ENCODE measurements around the gene STK24. TPM values are rescaled to one million over a fixed set of nuclear protein-coding genes. Genes with fewer than 3 reads are reported as not detected.
"Not testable (repeated sequence)": the region's sequence is repeated elsewhere in the genome, so short reads cannot be mapped to it uniquely, and the experiment has no call there.

STK24 gene
- total RNA-seq, 2 donors from 2014 or later: 115 to 125 TPM

DNA sequence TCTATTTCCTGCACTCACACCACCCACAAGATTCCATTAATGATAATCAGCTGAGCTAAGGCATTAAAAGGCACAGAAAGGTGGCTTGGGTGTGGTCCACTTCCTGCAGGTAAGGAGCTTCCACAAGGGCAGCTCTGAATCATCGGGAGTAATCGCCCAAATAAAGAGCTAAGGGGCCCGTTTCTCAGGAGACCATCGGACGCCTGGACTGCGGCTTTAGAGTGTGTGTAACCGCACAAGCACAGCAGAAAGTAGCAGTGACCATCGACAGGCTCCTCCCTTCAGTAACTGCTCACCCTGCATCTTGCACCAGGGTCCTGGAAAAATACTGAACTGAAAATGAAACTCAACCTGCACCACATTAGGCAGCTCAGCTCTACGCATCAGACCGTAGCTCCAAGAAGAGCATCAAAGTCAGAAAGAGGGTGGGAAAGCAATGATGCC lies 6.0 kb downstream of the STK24 start:
- Histone ChIP-seq H3K27ac (ENCODE audit: low read depth, low read length) (no peak overlapping the region), H3K27me3 (ENCODE audit: control insufficient read depth, insufficient read depth, low read length, poor library complexity, severe bottlenecking) (no peaks in the 10 kb centered on the region), H3K36me3 (ENCODE audit: control insufficient read depth, insufficient read depth, low read length) (peaks cover 15% of the 10 kb centered on the region), H3K4me1 (ENCODE audit: control insufficient read depth, insufficient read depth, low read length) (peaks cover 2% of the 10 kb centered on the region), H3K4me3 (ENCODE audit: low read length) (no peak overlapping the region), H3K9me3 (ENCODE audit: control insufficient read depth, low read length) (no peaks in the 10 kb centered on the region), H3K9ac (ENCODE audit: extremely low read depth, low read length, poor library complexity, severe bottlenecking) (no peak overlapping the region)
- Mint-ChIP-seq H3K4me1 (peaks cover 63% of the 10 kb centered on the region), H3K9me3 (no peaks in the 10 kb centered on the region), H3K36me3 (ENCODE audit: low read depth) (peaks cover 10% of the 10 kb centered on the region), H3K4me3 (no peak overlapping the region), H3K27me3 (ENCODE audit: insufficient read depth) (no peaks in the 10 kb centered on the region), H3K27ac (no peak overlapping the region)
- TF ChIP-seq, protein P1, sequence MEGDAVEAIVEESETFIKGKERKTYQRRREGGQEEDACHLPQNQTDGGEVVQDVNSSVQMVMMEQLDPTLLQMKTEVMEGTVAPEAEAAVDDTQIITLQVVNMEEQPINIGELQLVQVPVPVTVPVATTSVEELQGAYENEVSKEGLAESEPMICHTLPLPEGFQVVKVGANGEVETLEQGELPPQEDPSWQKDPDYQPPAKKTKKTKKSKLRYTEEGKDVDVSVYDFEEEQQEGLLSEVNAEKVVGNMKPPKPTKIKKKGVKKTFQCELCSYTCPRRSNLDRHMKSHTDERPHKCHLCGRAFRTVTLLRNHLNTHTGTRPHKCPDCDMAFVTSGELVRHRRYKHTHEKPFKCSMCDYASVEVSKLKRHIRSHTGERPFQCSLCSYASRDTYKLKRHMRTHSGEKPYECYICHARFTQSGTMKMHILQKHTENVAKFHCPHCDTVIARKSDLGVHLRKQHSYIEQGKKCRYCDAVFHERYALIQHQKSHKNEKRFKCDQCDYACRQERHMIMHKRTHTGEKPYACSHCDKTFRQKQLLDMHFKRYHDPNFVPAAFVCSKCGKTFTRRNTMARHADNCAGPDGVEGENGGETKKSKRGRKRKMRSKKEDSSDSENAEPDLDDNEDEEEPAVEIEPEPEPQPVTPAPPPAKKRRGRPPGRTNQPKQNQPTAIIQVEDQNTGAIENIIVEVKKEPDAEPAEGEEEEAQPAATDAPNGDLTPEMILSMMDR (conservative IDR thresholded peaks at IDR 0.05): no peak
- no peak for DNase-seq
- 89 to 92% methylated on average over 9 to 10 of the region's 10 CpGs for WGBS, 2 experiments (ENCODE audit: insufficient coverage in 1 of 2, insufficient read length in 1 of 2)

DNA sequence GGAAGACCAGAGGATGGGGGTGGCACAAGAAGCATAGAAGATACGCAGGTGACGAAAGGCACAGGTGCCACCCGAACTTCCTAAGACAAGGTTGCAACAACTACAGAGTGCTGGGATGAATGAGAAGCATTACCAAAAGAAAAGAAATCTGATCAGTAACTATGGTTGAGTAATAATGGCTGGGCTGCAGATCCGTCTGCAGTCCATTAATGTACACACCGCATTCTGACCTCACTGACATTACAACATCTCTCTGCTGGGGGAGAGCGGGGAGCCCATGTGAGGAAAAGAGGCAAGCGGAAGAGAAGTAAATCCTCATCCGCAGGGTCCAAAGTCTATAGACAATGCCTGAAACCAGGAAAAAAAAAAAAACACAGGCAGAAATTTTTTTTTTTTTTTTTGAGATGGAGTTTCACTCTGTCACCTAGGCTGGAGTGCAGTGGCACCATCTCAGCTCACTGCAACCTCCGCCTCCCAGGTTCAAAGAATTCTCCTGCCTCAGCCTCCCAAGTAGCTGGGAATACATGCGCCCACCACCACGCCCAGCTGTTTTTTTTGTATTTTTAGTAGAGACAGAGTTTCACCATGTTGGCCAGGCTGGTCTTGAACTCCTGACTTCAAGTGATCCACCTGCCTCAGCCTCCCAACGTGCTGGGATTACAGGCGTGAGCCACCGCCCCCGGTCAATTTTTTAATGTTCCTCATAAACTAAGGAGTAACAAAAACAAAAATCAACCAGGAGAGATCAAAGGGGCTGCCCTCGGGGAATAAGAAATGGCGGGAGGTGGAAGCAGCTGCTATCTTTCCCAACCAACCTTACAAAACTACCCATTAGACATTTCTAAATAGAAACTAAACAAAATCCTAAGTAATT lies 7.2 kb downstream of the STK24 start:
- H3K36me3 ChIP-seq (ENCODE audit: control insufficient read depth, insufficient read depth, low read length): peaks cover 15% of the 10 kb centered on the region
- not testable (repeated sequence) for H3K9me3 Mint-ChIP-seq; DNase-seq; H3K27me3 ChIP-seq (ENCODE audit: control insufficient read depth, insufficient read depth, low read length, poor library complexity, severe bottlenecking); H3K9me3 ChIP-seq (ENCODE audit: control insufficient read depth, low read length); H3K27me3 Mint-ChIP-seq (ENCODE audit: insufficient read depth); H3K9ac ChIP-seq (ENCODE audit: extremely low read depth, low read length, poor library complexity, severe bottlenecking); H3K4me1 ChIP-seq (ENCODE audit: control insufficient read depth, insufficient read depth, low read length); H3K4me3 ChIP-seq (ENCODE audit: low read length); H3K4me3 Mint-ChIP-seq; H3K27ac ChIP-seq (ENCODE audit: low read depth, low read length)
- Mint-ChIP-seq H3K27ac (peak overlapping the region; percentile 28), H3K36me3 (ENCODE audit: low read depth) (peaks cover 10% of the 10 kb centered on the region), H3K4me1 (peaks cover 58% of the 10 kb centered on the region)
- 96% methylated on average over 7 to 17 of the region's 17 CpGs for WGBS, 2 experiments (ENCODE audit: insufficient coverage in 1 of 2, insufficient read length in 1 of 2)

DNA sequence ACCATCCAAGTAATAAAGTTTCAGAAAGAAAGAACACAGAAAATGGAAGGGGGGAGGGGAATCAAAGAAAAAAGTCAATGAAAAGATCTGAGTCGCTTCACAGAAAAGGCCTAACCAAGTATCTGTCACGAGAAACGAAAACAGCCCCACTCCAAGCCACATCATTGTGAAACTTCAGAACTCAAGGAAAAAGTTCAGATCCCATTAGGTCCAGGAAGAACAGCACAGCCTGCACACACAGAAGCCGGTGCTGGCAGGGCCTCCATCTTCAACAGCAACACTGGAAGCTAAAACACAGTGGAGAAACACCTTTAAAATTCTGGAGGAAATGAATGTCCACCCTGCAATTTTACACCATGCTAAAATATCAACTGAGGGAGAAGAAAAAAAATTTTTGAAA lies 8.0 kb downstream of the STK24 start:
- WGBS, 2 experiments (ENCODE audit: insufficient coverage in 1 of 2, insufficient read length in 1 of 2): 96 to 100% methylated on average over 4 of the region's 4 CpGs
- no peak overlapping the region for H3K4me3 ChIP-seq (ENCODE audit: low read length)
- H3K9me3 ChIP-seq (ENCODE audit: control insufficient read depth, low read length): no peaks in the 10 kb centered on the region
- Mint-ChIP-seq H3K36me3 (ENCODE audit: low read depth) (peaks cover 10% of the 10 kb centered on the region), H3K9me3 (no peaks in the 10 kb centered on the region), H3K4me3 (no peak overlapping the region), H3K27ac (no peak overlapping the region), H3K4me1 (peaks cover 50% of the 10 kb centered on the region), H3K27me3 (ENCODE audit: insufficient read depth) (no peaks in the 10 kb centered on the region)
- peaks cover 5% of the 10 kb centered on the region for H3K4me1 ChIP-seq (ENCODE audit: control insufficient read depth, insufficient read depth, low read length)
- no peak overlapping the region for H3K9ac ChIP-seq (ENCODE audit: extremely low read depth, low read length, poor library complexity, severe bottlenecking)
- TF ChIP-seq, protein P1 (conservative IDR thresholded peaks at IDR 0.05): no peak
- H3K27ac ChIP-seq (ENCODE audit: low read depth, low read length): no peak overlapping the region
- H3K27me3 ChIP-seq (ENCODE audit: control insufficient read depth, insufficient read depth, low read length, poor library complexity, severe bottlenecking): no peaks in the 10 kb centered on the region
- peaks cover 15% of the 10 kb centered on the region for H3K36me3 ChIP-seq (ENCODE audit: control insufficient read depth, insufficient read depth, low read length)
- no peak for DNase-seq

Data from endodermal cell (in vitro differentiated cells).